Panc1 (cell line): ENCODE data around the gene ZNF804A. TPM values are rescaled to one million over a fixed set of nuclear protein-coding genes. Genes with fewer than 3 reads are reported as not detected.

ENCODE experiments used
- ATAC-seq: fragments of 200-7000 bp; cut with Tn5 transposase; 2 replicates; pipeline ENCODE4 v1.9.1; 2020; ENCODE audit warnings: mild to moderate bottlenecking, moderate library complexity
- BruUV-seq: library from RNA; stranded (reverse); fragments of 400-500 nt; replicated peaks from 2 replicates; lab custom pipeline; 2021; lab: Mats Ljungman, UMichigan
- CTCF ChIA-PET: fragments of 300-600 bp; sonication (Branson Sonifier 250); formaldehyde crosslinking; loops from one replicate; lab custom pipeline; 2022; ENCODE audit warnings: antibody characterized with exemption; lab: Charles Lee
- POLR2A ChIA-PET: fragments of 300-600 bp; sonication (Branson Sonifier 250); formaldehyde crosslinking; loops from one replicate; lab custom pipeline; 2022; ENCODE audit warnings: antibody characterized with exemption; lab: Charles Lee
- DNase-seq: peaks from one replicate; pipeline ENCODE4 v3.0.0-alpha.2; 2010; ENCODE audit warnings: low read depth, low spot score
- H3K27ac ChIP-seq: 2 replicates; pipeline ENCODE4 v1.5.1; 2011; ENCODE audit warnings: mild to moderate bottlenecking, low read length, inconsistent platforms
- H3K27me3 ChIP-seq: fragments of 200-500 bp; sonication (Bioruptor generic); 2 replicates; pipeline ENCODE4 v1.6.0; 2014; ENCODE audit warnings: low read length, inconsistent platforms; ENCODE audit not compliant: control insufficient read depth, insufficient read depth
- H3K36me3 ChIP-seq: fragments of 200-500 bp; sonication (Bioruptor generic); 2 replicates; pipeline ENCODE4 v1.5.1; 2014; ENCODE audit warnings: inconsistent platforms, mild to moderate bottlenecking, low read length, moderate library complexity; ENCODE audit not compliant: control insufficient read depth, insufficient read depth
- H3K4me1 ChIP-seq: 2 replicates; pipeline ENCODE4 v1.5.1; 2011; ENCODE audit warnings: inconsistent platforms, mild to moderate bottlenecking, low read length, moderate library complexity; ENCODE audit not compliant: control insufficient read depth, insufficient read depth
- H3K4me3 ChIP-seq, 2 experiments: 2 replicates each; pipeline ENCODE4 v1.5.1; 2011 to 2012; ENCODE audit warnings: low read depth in 2 of 2, low read length in 2 of 2, mild to moderate bottlenecking in 2 of 2, inconsistent platforms in 1 of 2, moderate library complexity in 1 of 2
- H3K9me3 ChIP-seq: fragments of 200-500 bp; sonication (Bioruptor generic); 2 replicates; pipeline ENCODE4 v1.5.1; 2014; ENCODE audit warnings: low read depth, mild to moderate bottlenecking, inconsistent platforms, low read length, moderate library complexity; ENCODE audit not compliant: control insufficient read depth, insufficient read depth
- POLR2AphosphoS5 ChIP-seq: IDR thresholded peaks from 2 replicates; pipeline ENCODE4 v1.6.1; 2012; ENCODE audit warnings: mild to moderate bottlenecking, low read depth, low read length, moderate library complexity
- SIN3A ChIP-seq: IDR thresholded peaks from 2 replicates; pipeline ENCODE4 v1.6.1; 2012; ENCODE audit warnings: low read depth, mild to moderate bottlenecking, low read length, moderate library complexity, borderline replicate concordance; ENCODE audit not compliant: insufficient read depth
- TCF7L2 ChIP-seq: IDR thresholded peaks from 2 replicates; pipeline ENCODE4 v1.6.1; 2011; ENCODE audit warnings: mild to moderate bottlenecking, low read depth, low read length, inconsistent platforms
- in situ Hi-C: cut with HindIII; loops from 2 replicates; pipeline ENCODE4 v1.10.0; 2016; ENCODE audit warnings: low sequenced_read_pairs, low pct_unique_long_range_greater_than_20kb
- intact Hi-C: fragments of 100-400 bp; cut with micrococcal nuclease; formaldehyde crosslinking; loops from one replicate; pipeline ENCODE4 v1.10.0; 2022; ENCODE audit not compliant: unreplicated experiment
- total RNA-seq: library from RNA; stranded (reverse); gene quantifications from one replicate; pipeline ENCODE4 v1.2.1, GENCODE V29; 2021; ENCODE audit not compliant: unreplicated experiment
- TF ChIP-seq, protein P1 (sequence below), 2 experiments: IDR thresholded peaks; 2 replicates each; pipeline ENCODE4 v1.6.1; 2011 to 2012; ENCODE audit warnings: low read depth in 2 of 2, control low read depth in 1 of 2, low read length in 1 of 2, mild to moderate bottlenecking in 1 of 2, moderate library complexity in 1 of 2; ENCODE audit not compliant: insufficient read depth in 1 of 2
- TF ChIP-seq, protein P2 (sequence below): fragments of 450-650 bp; IDR thresholded peaks from 2 replicates; pipeline ENCODE4 v1.5.1; 2017; ENCODE audit warnings: mild to moderate bottlenecking

The ZNF804A gene
- total RNA-seq, 1 experiment from 2014 or later: 2.2 TPM

DNA sequence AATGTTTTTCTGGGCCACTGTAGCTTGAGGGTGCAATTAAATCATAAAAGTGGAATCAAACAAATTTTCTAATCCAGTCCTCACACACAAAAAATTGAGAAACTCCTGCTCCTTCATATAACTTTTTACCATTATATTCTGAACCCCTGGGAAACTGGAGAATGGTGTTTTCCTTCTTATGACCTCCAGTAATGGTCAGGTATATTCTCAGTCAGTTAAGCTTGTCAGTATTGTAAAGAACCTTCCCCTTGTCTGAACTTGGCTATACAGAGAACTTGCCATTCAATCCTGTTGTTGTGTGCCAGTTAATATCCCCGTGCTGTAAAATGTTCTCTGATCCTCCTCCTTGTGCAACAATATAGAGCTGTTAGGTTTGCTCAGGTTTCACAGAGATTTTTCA is 39.5 kb downstream of the ZNF804A start:
- CTCF ChIA-PET: no interaction called here
- Histone ChIP-seq H3K9me3 (no peaks in the 10 kb centered on the region), H3K36me3 (no peaks in the 10 kb centered on the region), H3K27me3 (no peaks in the 10 kb centered on the region), H3K27ac (no peak overlapping the region), H3K4me3 (no peak overlapping the region), H3K4me1 (no peaks in the 10 kb centered on the region)
- DNase-seq (no peak), ATAC-seq (no peak)
- intact Hi-C loops: no loop called here
- in situ Hi-C loops: no loop called here
- BruUV-seq: no TSS peak
- POLR2A ChIA-PET: no interaction called here
- TF ChIP-seq TCF7L2 (no peak), SIN3A (no peak), POLR2AphosphoS5 (no peak)
- TF ChIP-seq, protein P1, sequence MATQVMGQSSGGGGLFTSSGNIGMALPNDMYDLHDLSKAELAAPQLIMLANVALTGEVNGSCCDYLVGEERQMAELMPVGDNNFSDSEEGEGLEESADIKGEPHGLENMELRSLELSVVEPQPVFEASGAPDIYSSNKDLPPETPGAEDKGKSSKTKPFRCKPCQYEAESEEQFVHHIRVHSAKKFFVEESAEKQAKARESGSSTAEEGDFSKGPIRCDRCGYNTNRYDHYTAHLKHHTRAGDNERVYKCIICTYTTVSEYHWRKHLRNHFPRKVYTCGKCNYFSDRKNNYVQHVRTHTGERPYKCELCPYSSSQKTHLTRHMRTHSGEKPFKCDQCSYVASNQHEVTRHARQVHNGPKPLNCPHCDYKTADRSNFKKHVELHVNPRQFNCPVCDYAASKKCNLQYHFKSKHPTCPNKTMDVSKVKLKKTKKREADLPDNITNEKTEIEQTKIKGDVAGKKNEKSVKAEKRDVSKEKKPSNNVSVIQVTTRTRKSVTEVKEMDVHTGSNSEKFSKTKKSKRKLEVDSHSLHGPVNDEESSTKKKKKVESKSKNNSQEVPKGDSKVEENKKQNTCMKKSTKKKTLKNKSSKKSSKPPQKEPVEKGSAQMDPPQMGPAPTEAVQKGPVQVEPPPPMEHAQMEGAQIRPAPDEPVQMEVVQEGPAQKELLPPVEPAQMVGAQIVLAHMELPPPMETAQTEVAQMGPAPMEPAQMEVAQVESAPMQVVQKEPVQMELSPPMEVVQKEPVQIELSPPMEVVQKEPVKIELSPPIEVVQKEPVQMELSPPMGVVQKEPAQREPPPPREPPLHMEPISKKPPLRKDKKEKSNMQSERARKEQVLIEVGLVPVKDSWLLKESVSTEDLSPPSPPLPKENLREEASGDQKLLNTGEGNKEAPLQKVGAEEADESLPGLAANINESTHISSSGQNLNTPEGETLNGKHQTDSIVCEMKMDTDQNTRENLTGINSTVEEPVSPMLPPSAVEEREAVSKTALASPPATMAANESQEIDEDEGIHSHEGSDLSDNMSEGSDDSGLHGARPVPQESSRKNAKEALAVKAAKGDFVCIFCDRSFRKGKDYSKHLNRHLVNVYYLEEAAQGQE (IDR thresholded peaks at IDR 0.05; ENCODE audit: insufficient read depth in 1 of 2, low read depth in 2 of 2, low read length in 1 of 2): no peak
- TF ChIP-seq, protein P2, sequence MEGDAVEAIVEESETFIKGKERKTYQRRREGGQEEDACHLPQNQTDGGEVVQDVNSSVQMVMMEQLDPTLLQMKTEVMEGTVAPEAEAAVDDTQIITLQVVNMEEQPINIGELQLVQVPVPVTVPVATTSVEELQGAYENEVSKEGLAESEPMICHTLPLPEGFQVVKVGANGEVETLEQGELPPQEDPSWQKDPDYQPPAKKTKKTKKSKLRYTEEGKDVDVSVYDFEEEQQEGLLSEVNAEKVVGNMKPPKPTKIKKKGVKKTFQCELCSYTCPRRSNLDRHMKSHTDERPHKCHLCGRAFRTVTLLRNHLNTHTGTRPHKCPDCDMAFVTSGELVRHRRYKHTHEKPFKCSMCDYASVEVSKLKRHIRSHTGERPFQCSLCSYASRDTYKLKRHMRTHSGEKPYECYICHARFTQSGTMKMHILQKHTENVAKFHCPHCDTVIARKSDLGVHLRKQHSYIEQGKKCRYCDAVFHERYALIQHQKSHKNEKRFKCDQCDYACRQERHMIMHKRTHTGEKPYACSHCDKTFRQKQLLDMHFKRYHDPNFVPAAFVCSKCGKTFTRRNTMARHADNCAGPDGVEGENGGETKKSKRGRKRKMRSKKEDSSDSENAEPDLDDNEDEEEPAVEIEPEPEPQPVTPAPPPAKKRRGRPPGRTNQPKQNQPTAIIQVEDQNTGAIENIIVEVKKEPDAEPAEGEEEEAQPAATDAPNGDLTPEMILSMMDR: no peak

DNA sequence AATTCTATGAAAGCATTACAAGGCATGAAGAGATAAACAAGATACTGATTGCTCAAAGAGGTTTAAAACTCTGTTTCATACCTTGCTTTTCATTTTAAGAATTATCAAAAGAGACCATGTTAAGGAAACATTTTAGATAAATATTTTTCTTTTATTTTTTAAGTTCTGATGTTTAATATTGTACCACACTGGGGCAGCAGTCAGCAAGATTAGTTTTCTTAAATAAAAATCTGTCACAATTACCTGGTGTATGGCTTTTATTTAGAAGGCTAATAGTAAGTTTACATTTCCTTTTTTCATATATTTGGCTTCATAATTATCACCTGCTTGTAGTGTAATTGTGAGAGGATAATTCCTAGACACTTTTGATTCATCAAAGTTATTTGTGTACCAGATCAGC is 46.4 kb downstream of the ZNF804A start:
- Histone ChIP-seq H3K4me1 (no peaks in the 10 kb centered on the region), H3K9me3 (no peaks in the 10 kb centered on the region), H3K4me3 (no peak overlapping the region), H3K27ac (no peak overlapping the region), H3K36me3 (no peaks in the 10 kb centered on the region), H3K27me3 (no peaks in the 10 kb centered on the region)
- no peak for DNase-seq
- CTCF ChIA-PET: no interaction called here
- intact Hi-C loops (no loop called here), in situ Hi-C loops (no loop called here)
- ATAC-seq: no peak
- TF ChIP-seq TCF7L2 (no peak), SIN3A (no peak), POLR2AphosphoS5 (no peak)
- TF ChIP-seq, protein P2: no peak; the same call in 1 of the 2 replicates
- TF ChIP-seq, protein P1 (IDR thresholded peaks at IDR 0.05; ENCODE audit: insufficient read depth in 1 of 2, low read depth in 2 of 2, low read length in 1 of 2): no peak
- no TSS peak for BruUV-seq
- POLR2A ChIA-PET: no interaction called here
